Activated CD8-positive, alpha-beta memory T cell treated with anti-CD3 and anti-CD28 coated beads for 36 hours (primary cell): ENCODE data around the gene CACNA2D4. TPM values are rescaled to one million over a fixed set of nuclear protein-coding genes. Genes with fewer than 3 reads are reported as not detected.
"Not testable (repeated sequence)": the region's sequence is repeated elsewhere in the genome, so short reads cannot be mapped to it uniquely, and the experiment has no call there.

Experiments used
- CTCF ChIA-PET: fragments of 350-600 bp; sonication (Branson Sonifier 250); formaldehyde crosslinking; loops from one replicate; lab custom pipeline; 2021; ENCODE audit warnings: antibody characterized with exemption; lab: Charles Lee
- POLR2A ChIA-PET: fragments of 350-600 bp; sonication (Branson Sonifier 250); formaldehyde crosslinking; loops from one replicate; lab custom pipeline; 2021; ENCODE audit warnings: antibody characterized with exemption; lab: Charles Lee
- total RNA-seq, 2 experiments: library from RNA; stranded (reverse); gene quantifications; one replicate each; pipeline ENCODE4 v1.2.3, GENCODE V29; 2021

CACNA2D4 gene
- total RNA-seq, 2 experiments from 2014 or later = 4.1 to 6.2 TPM

DNA sequence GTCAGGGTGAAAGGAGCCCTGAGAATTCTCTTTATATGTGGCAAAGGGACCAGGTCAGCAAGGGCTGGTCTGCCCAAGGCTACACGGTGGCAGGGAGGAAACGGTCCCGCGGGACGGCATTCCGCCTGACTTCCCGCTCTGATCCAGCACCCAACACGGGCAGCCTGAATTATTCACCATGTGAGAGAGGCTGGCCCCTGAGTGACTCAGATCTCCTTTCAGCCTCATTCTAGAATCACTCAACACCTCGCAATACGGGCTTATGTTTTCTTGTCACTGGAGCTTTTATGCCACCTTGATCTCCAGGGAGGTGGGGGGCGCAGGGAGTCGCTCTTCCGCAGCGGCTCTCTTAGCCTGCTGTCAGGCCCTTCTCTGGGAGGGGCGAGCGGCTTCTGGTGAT is 89.6 kb downstream of the CACNA2D4 start:
- POLR2A ChIA-PET = no interaction called here
- CTCF ChIA-PET = no interaction called here

GRCh38 chr12:1827826-1828805 is 90.3 kb downstream of the CACNA2D4 start:
- ChIA-PET CTCF (no interaction called here), POLR2A (no interaction called here)

DNA sequence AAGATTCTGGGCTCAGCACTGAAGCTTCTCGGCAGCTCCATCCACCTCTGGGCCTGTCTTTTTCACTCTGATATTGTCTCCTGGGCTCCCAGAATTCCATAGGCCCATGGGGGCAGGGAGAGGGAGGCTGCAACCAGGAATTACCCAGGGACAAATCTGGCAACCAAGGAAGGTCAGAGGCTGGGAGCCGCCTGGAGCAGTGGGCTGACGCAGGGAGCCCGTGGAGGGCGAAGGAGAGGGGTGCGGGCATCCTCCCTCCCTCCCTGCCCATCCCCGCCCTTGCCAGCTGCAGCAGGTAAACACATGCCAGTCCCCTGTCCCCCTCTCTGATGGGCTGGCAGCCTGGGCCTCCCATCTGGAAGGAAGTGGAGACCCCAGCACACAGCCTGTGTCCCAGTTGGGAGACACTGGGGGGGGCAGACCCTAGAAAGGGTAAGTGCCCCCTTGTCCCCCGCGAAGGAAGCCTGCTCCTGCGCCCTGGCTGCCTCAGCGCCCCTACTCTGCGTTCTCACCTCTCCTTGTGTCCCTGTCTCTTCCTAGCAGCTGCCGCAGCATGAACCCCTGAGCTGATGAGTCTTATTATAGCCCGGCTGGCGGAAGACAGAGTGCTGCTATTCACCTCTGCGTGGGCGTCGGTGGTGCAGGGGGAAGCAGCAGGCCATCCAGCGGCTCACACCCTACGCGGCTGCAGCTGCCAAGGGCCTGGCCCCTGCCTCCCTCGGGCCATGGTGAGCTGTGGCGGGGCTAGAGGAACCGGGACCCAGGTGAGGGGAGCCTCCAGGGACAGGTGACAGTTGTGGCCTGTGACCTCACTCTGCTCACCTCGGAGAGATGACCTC is 91.4 kb downstream of the CACNA2D4 start:
- ChIA-PET CTCF (no interaction called here), POLR2A (no interaction called here)

- POLR2A ChIA-PET = no interaction called here
- CTCF ChIA-PET = interaction anchor here (1.5 kb wide), 1 partner anchor 14 kb away, joined by 3 read pairs; no protein-coding TSS in a partner anchor
These were observed 92.1 kb downstream of the CACNA2D4 start for GRCh38 chr12:1826401-1826800.

DNA sequence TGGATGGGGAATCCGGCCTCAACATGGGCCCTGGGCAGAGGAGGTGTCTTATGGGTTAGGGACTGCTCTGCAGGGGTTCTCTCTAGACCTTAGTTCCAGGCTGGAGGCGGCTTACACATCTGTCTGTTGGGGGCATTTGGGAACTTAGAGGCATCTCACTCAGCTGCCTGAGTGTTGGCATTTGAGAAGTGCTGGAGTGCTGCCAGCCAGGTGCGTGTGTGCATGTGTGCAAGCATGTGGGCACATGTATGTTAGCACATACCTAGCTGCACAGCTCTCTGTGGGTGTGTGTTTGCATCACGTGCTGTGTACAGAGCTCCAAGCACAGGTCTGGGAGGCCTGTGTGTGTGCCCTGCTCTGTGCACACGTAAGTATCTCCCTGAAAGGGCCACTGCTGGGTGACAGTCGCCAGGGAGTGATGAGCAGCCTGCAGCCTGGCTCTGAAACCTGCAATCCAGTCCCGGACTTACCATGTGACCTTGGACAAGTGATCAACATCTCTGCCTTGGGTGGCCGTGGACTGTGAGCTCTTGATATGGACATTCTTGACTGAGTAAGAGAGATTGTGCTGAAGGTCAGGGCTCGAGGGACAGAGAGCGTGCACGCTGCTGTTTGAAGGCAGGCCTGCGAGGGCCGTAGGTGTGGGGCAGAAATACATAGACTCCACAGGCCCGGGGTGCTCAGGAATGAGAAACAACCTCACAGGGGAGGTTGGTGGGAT is 92.9 kb downstream of the CACNA2D4 start:
- ChIA-PET POLR2A (no interaction called here), CTCF (interaction anchor here (1.5 kb wide), 1 partner anchor 13 kb away, joined by 3 read pairs; no protein-coding TSS in a partner anchor)

- CTCF ChIA-PET = no interaction called here
- POLR2A ChIA-PET = no interaction called here
These were observed 95.2 kb downstream of the CACNA2D4 start for GRCh38 chr12:1823237-1823636.

DNA sequence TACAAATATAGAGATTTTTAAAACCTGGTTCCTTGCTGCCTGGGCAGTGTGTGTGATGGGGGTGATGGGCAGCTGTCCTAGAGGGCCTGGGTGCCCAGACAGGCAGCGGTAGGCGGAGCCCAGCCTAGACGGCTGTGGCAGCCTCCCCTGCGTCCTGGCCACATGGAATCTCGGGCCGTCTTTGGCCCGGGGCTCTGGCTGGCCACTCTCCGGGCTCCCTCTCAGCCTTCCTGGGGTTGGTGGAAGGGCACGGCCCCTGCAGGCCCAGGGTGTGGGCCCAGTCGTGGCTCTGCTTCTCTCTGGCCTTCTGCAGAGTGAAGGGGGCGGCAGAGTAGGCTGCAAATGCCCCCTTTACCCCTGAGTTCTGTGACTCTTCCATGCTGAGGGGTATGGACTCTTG is 95.8 kb downstream of the CACNA2D4 start:
- ChIA-PET CTCF (no interaction called here), POLR2A (no interaction called here)

DNA sequence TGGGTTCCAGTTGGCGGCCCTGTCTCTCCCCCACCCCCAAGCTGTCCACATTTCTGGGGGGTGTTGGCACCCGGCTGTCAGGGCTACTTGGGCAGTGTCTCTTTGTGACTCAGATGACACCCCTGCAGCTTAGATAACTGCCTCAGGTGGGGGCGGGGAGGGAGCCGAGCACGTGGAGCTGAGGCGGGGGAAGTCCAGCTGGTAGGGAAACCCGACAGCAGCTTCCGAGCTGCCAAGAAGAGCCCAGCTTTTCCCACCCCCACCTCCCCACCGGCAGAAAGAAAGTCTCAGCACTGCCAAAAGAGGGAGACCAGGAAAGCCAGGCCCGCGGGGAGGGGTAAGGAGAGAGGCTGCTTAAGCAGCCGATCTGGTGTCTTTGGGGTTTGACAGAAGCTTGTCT is 96.6 kb downstream of the CACNA2D4 start:
- POLR2A ChIA-PET = no interaction called here
- CTCF ChIA-PET = no interaction called here

DNA sequence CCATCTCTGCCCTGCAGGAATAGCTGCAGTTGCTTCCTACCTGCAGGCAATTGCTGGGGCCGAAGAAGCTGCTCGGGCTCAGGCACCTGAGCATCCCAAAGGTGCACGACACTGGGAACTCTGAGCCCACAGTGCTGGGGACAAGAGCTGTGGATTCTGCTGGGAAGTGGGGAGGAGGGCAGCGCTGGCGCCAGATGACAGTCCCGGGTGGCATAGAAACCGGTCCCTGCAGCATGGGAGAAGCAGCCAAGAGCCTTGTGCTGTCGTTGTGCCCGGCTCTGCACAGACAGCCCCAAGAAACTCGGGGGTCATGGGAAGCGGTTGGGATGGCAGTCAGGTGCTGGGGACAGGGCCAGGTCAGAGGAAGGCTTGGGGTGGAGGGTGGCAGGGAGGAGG is 97.6 kb downstream of the CACNA2D4 start:
- ChIA-PET POLR2A (no interaction called here), CTCF (no interaction called here)

DNA sequence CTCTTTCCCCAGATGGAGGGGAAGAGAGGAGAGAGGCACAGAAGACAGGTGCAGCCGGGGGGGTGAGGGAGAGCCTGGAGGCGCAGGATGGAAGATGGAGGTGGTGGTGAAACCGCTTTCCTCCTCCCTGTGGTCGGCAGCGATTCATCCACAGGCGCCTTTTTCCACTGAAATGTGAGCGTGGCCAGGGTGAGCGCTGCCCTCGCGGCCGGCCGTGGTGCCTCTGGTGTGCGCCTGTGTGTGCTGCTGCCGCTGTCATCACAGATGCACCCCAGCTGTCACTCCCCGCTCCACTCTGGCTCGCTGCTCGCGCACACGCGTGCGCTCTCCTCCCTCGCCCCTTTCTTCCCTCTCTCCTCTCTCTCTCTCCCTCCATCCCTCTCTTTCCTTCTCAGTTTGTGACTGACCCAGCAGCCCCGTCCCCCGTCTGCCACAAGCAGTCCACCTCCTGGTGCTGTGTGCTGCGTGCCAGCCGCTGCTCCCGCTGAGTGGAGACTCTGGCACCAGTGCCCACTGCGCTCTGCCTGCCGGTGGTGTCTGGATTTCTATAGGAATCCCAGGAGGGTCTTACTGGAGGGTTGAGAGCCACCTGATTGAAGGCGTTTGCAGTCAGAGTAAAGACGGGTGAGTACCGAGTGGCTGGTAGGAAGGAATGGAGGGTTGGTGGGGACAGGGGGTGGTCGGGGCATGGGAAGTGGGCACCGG is 98.1 kb downstream of the CACNA2D4 start, which contains the start of gene LRTM2:
LRTM2 (plus strand) TSS at position 375 of the 705 bp plus-strand sequence. CDS start 7,584 bp downstream, outside the sequence.
- POLR2A ChIA-PET = no interaction called here
- CTCF ChIA-PET = no interaction called here

- POLR2A ChIA-PET = no interaction called here
- CTCF ChIA-PET = no interaction called here
These were observed 98.9 kb downstream of the CACNA2D4 start for GRCh38 chr12:1819571-1819970.

DNA sequence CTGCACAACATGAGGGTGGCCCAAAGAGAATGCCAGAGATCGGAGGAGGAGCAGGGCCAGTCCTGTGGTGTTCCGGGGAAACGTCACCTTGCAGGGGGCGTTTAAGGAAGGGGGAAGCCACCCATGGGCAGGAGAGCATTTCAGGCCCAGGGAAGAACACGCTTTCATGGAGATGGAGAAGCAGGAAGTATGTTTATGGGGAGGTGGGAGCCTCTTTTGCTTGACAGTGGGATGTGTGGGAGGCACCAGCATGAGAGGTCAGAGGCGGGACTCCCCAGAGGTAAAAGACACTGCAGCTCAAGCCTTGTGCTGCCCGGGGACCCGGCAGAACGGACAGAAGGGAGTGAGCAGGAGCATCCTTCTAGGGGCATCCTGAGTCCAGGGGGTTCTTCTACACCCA is 99.4 kb downstream of the CACNA2D4 start:
- POLR2A ChIA-PET = no interaction called here
- CTCF ChIA-PET = interaction anchor here (0.6 kb wide), 1 partner anchor 794 kb away, joined by 3 read pairs; no protein-coding TSS in a partner anchor

GRCh38 chr12:1817928-1818327 is 100.5 kb downstream of the CACNA2D4 start:
- POLR2A ChIA-PET, CTCF ChIA-PET: not testable (repeated sequence)

GRCh38 chr12:1816730-1817348 is 101.6 kb downstream of the CACNA2D4 start:
- ChIA-PET POLR2A (no interaction called here), CTCF (no interaction called here)

- POLR2A ChIA-PET = no interaction called here
- CTCF ChIA-PET = no interaction called here
These were observed 102.4 kb downstream of the CACNA2D4 start for GRCh38 chr12:1815814-1816729.

- ChIA-PET CTCF (no interaction called here), POLR2A (no interaction called here)
These were observed 103.3 kb downstream of the CACNA2D4 start for GRCh38 chr12:1815108-1815507.

DNA sequence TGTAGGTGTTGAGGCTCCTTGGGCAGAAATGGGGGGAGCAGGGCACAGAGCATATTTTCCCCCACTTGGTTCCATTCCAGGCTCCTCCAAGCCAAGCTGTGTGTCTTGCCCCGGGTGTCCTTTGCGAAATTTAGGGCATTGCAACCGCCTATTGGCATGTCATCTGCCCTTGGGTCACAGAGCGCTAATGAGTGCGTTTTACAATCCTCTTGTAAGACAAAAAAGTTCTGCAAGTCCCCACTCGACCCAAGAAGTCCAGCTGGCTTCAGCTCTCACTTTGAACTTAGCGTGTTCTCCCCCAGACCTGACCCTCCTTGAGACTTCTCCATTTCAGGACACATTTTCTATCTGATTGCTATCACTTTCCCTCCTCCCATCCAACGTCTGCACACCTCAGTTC is 104.2 kb downstream of the CACNA2D4 start:
- ChIA-PET CTCF (no interaction called here), POLR2A (no interaction called here)
